Lower lobe of right lung (tissue), 2 donors: ENCODE data around the gene EFCAB13. TPM values are rescaled to one million over a fixed set of nuclear protein-coding genes. Genes with fewer than 3 reads are reported as not detected.

Experiments used
- ATAC-seq, 2 donors: fragments of 200-7000 bp; cut with Tn5 transposase; one replicate each; pipeline ENCODE4 v1.9.1; 2020 to 2022; ENCODE audit warnings: mild to moderate bottlenecking in 2 of 2, moderate library complexity in 2 of 2
- DNase-seq: peaks from one replicate; pipeline ENCODE4 v3.0.0-alpha.2; 2020
- H3K27ac ChIP-seq: fragments of 200-600 bp; one replicate; pipeline ENCODE4 v1.8.0; 2022
- H3K27me3 ChIP-seq: fragments of 200-600 bp; one replicate; pipeline ENCODE4 v1.8.0; 2022; ENCODE audit warnings: low read depth
- H3K36me3 ChIP-seq: fragments of 200-600 bp; one replicate; pipeline ENCODE4 v1.8.0; 2022; ENCODE audit warnings: mild to moderate bottlenecking
- H3K4me1 ChIP-seq: fragments of 200-600 bp; one replicate; pipeline ENCODE4 v1.8.0; 2022
- H3K4me3 ChIP-seq: fragments of 200-600 bp; one replicate; pipeline ENCODE4 v1.8.0; 2022; ENCODE audit warnings: mild to moderate bottlenecking
- H3K9me3 ChIP-seq: fragments of 200-600 bp; one replicate; pipeline ENCODE4 v1.8.0; 2022
- CTCF ChIP-seq: fragments of 200-600 bp; IDR thresholded peaks from one replicate; pipeline ENCODE4 v1.8.0; 2022; ENCODE audit warnings: antibody characterized with exemption, mild to moderate bottlenecking
- intact Hi-C: fragments of 100-400 bp; cut with DNase I; formaldehyde crosslinking; loops from one replicate; pipeline ENCODE4 v1.11.0; 2022
- total RNA-seq: library from RNA; stranded (reverse); fragmentation: NEBNext Ultra II Directional; extraction: Animal tissue kit (Norgen Biotek cat#: 25700); gene quantifications from one replicate; pipeline ENCODE4 v1.2.1, GENCODE V29; 2021
- donor health status: DM: no; HTN: yes; CAD: no; lungs with severe emphysema.

The EFCAB13 gene
- total RNA-seq, 1 donor from 2014 or later = 13.0 TPM

GRCh38 chr17:47288531-47289116 lies 35.1 kb upstream of the EFCAB13 start:
- Histone ChIP-seq H3K4me1 (no peaks in the 10 kb centered on the region), H3K27ac (no peak overlapping the region), H3K27me3 (no peaks in the 10 kb centered on the region), H3K36me3 (no peaks in the 10 kb centered on the region), H3K9me3 (no peaks in the 10 kb centered on the region), H3K4me3 (no peak overlapping the region)
- no peak for ATAC-seq
- no peak for DNase-seq
- intact Hi-C loops = no loop called here
- TF ChIP-seq CTCF = no peak

- H3K36me3 ChIP-seq = no peaks in the 10 kb centered on the region
Observed at GRCh38 chr17:47289302-47289701, 34.5 kb upstream of the EFCAB13 start.

GRCh38 chr17:47290870-47291241 lies 32.9 kb upstream of the EFCAB13 start:
- intact Hi-C loops = no loop called here
- no peak overlapping the region for H3K4me3 ChIP-seq
- no peak overlapping the region for H3K27ac ChIP-seq
- no peaks in the 10 kb centered on the region for H3K27me3 ChIP-seq
- no peaks in the 10 kb centered on the region for H3K9me3 ChIP-seq
- H3K36me3 ChIP-seq = no peaks in the 10 kb centered on the region
- TF ChIP-seq CTCF = no peak
- no peak for ATAC-seq
- peaks cover 9% of the 10 kb centered on the region for H3K4me1 ChIP-seq
- no peak for DNase-seq

More at GRCh38 chr17:47289302-47289701, 34.5 kb upstream of the EFCAB13 start:
- Histone ChIP-seq H3K27ac (no peak overlapping the region), H3K27me3 (no peaks in the 10 kb centered on the region), H3K4me3 (no peak overlapping the region), H3K4me1 (peaks cover 2% of the 10 kb centered on the region), H3K9me3 (no peaks in the 10 kb centered on the region)
- DNase-seq (no peak), ATAC-seq (no peak)
- intact Hi-C loops = no loop called here
- TF ChIP-seq CTCF = no peak

- DNase-seq (no peak), ATAC-seq (no peak)
- TF ChIP-seq CTCF = no peak
- H3K9me3 ChIP-seq = no peaks in the 10 kb centered on the region
- peaks cover 9% of the 10 kb centered on the region for H3K4me1 ChIP-seq
- H3K27ac ChIP-seq = no peak overlapping the region
- intact Hi-C loops = no loop called here
- H3K4me3 ChIP-seq = no peak overlapping the region
- H3K36me3 ChIP-seq = no peaks in the 10 kb centered on the region
- H3K27me3 ChIP-seq = no peaks in the 10 kb centered on the region
Observed at GRCh38 chr17:47291242-47291873, 32.4 kb upstream of the EFCAB13 start.

GRCh38 chr17:47292206-47292605 lies 31.5 kb upstream of the EFCAB13 start:
- peaks cover 9% of the 10 kb centered on the region for H3K4me1 ChIP-seq
- no peak overlapping the region for H3K4me3 ChIP-seq
- no peaks in the 10 kb centered on the region for H3K9me3 ChIP-seq
- no peaks in the 10 kb centered on the region for H3K27me3 ChIP-seq
- TF ChIP-seq CTCF = no peak
- DNase-seq = no peak
- H3K36me3 ChIP-seq = no peaks in the 10 kb centered on the region
- no peak overlapping the region for H3K27ac ChIP-seq
- intact Hi-C loops = no loop called here
- no peak for ATAC-seq
